GM23248 (cell line): ENCODE results near the gene CNN1. TPM values are rescaled to one million over a fixed set of nuclear protein-coding genes. Genes with fewer than 3 reads are reported as not detected.

Experiments
- DNase-seq: peaks from one replicate; pipeline ENCODE4 v3.0.0-alpha.2; 2015
- H2AFZ ChIP-seq: fragments of 200-600 bp; sonication (generic); 2 replicates; pipeline ENCODE4 v1.6.1; 2016; ENCODE audit warnings: antibody characterized with exemption
- H3F3A ChIP-seq: fragments of 200-600 bp; sonication (generic); 2 replicates; pipeline ENCODE4 v1.6.1; 2016; ENCODE audit warnings: mild to moderate bottlenecking, antibody characterized with exemption, mixed run types; ENCODE audit not compliant: insufficient read depth
- H3K27ac ChIP-seq: fragments of 200-600 bp; sonication (generic); 2 replicates; pipeline ENCODE4 v1.5.1; 2016; ENCODE audit warnings: mild to moderate bottlenecking
- H3K27me3 ChIP-seq: fragments of 200-600 bp; sonication (generic); replicated peaks from 2 replicates; pipeline ENCODE4 v1.6.1; 2016; ENCODE audit warnings: mild to moderate bottlenecking; ENCODE audit not compliant: insufficient read depth
- H3K36me3 ChIP-seq: fragments of 200-600 bp; sonication (generic); 2 replicates; pipeline ENCODE4 v1.6.1; 2016; ENCODE audit warnings: low read depth, mild to moderate bottlenecking
- H3K4me1 ChIP-seq: fragments of 200-600 bp; sonication (generic); 2 replicates; pipeline ENCODE4 v1.6.1; 2016; ENCODE audit warnings: mild to moderate bottlenecking; ENCODE audit not compliant: insufficient read depth
- H3K4me2 ChIP-seq: fragments of 200-600 bp; sonication (generic); one replicate; pipeline ENCODE4 v1.6.1; 2016; ENCODE audit warnings: mild to moderate bottlenecking; ENCODE audit not compliant: unreplicated experiment
- H3K4me3 ChIP-seq: fragments of 200-600 bp; sonication (generic); 2 replicates; pipeline ENCODE4 v1.5.1; 2016; ENCODE audit warnings: mild to moderate bottlenecking
- H3K79me2 ChIP-seq: fragments of 200-600 bp; sonication (generic); 2 replicates; pipeline ENCODE4 v1.6.1; 2016; ENCODE audit warnings: mild to moderate bottlenecking; ENCODE audit not compliant: insufficient read depth
- H3K9ac ChIP-seq: fragments of 200-600 bp; sonication (generic); 2 replicates; pipeline ENCODE4 v1.6.1; 2016; ENCODE audit warnings: mild to moderate bottlenecking
- H3K9me2 ChIP-seq: fragments of 200-600 bp; sonication (generic); 2 replicates; pipeline ENCODE4 v1.6.1; 2016; ENCODE audit warnings: mixed run types, mild to moderate bottlenecking, moderate library complexity; ENCODE audit not compliant: insufficient read depth
- H3K9me3 ChIP-seq: fragments of 200-600 bp; sonication (generic); one replicate; pipeline ENCODE4 v1.6.1; 2017; ENCODE audit warnings: low read depth
- H4K20me1 ChIP-seq: fragments of 200-600 bp; sonication (generic); 2 replicates; pipeline ENCODE4 v1.6.0; 2016; ENCODE audit not compliant: insufficient read depth
- EZH2 ChIP-seq: fragments of 200-600 bp; sonication (generic); IDR thresholded peaks from 2 replicates; pipeline ENCODE4 v1.6.1; 2018; ENCODE audit warnings: antibody characterized with exemption, mild to moderate bottlenecking; ENCODE audit not compliant: insufficient read depth, poor library complexity, severe bottlenecking
- EZH2phosphoT487 ChIP-seq: fragments of 200-600 bp; sonication (generic); IDR thresholded peaks from 2 replicates; pipeline ENCODE4 v1.6.1; 2018; ENCODE audit warnings: antibody characterized with exemption, moderate library complexity, mild to moderate bottlenecking, low read depth; ENCODE audit not compliant: insufficient read depth
- WGBS, 2 experiments: methylation state at CpG; one replicate each; pipeline ENCODE4 v1.1.6; 2015 to 2017; ENCODE audit warnings: low lambda C conversion rate in 2 of 2, low coverage in 1 of 2; ENCODE audit errors: missing lambda C conversion rate in 2 of 2; 5-methylcytosine and 5-hydroxymethylcytosine counted together
- in situ Hi-C: fragments of 300-500 bp; cut with MboI; formaldehyde crosslinking; loops from 2 replicates; pipeline ENCODE4 v1.15.0; 2020
- polyA plus RNA-seq: library from polyadenylated mRNA; unstranded; fragments of >200 nt; fragmentation: Nextera tagmentation; extraction: Ambion mirVana; gene quantifications from 2 replicates; pipeline ENCODE4 v1.2.1, GENCODE V29; 2016
- total RNA-seq: library from RNA; depleted of rRNA; stranded (reverse); fragments of >200 nt; shearing (Covaris generic); gene quantifications from 2 replicates; pipeline ENCODE4 v1.2.3, GENCODE V29; 2014

CNN1 gene
- total and polyA plus RNA-seq, 2 experiments from 2014 or later: 27.1 to 44.5 TPM

- in situ Hi-C loops: no loop called here
- H3K9me3 ChIP-seq: no peaks in the 10 kb centered on the region
- no peak for DNase-seq
- H3F3A ChIP-seq: no peaks in the 10 kb centered on the region
- H2AFZ ChIP-seq: no peak overlapping the region
- H3K4me1 ChIP-seq: no peaks in the 10 kb centered on the region
- no peak overlapping the region for H3K27ac ChIP-seq
- TF ChIP-seq EZH2 (no peak), EZH2phosphoT487 (no peak)
- H4K20me1 ChIP-seq: no peaks in the 10 kb centered on the region
- no peak overlapping the region for H3K4me2 ChIP-seq
- H3K9me2 ChIP-seq: no peaks in the 10 kb centered on the region
- H3K4me3 ChIP-seq: no peak overlapping the region
- no peak overlapping the region for H3K9ac ChIP-seq
- no peaks in the 10 kb centered on the region for H3K27me3 ChIP-seq
- no peaks in the 10 kb centered on the region for H3K79me2 ChIP-seq
- H3K36me3 ChIP-seq: no peaks in the 10 kb centered on the region
- WGBS, 2 experiments: 84 to 93% methylated on average over 9 of the region's 9 CpGs
Measured at GRCh38 chr19:11519138-11519537, 19.5 kb upstream of the CNN1 start.

- peak within 1 kb of the TSS; percentile 86 for H3K27ac ChIP-seq
- H3K9me2 ChIP-seq: no peaks in the 10 kb centered on the region
- TF ChIP-seq EZH2 (no peak), EZH2phosphoT487 (no peak)
- H4K20me1 ChIP-seq: no peaks in the 10 kb centered on the region
- H3K79me2 ChIP-seq: peaks cover 24% of the 10 kb centered on the region
- H3K9ac ChIP-seq: peak within 1 kb of the TSS; percentile 80
- WGBS, 2 experiments: 0 to 2% methylated on average over 45 to 47 of the region's 47 CpGs
- no peaks in the 10 kb centered on the region for H3K9me3 ChIP-seq
- DNase-seq: peak; percentile 100
- in situ Hi-C loops: no loop called here
- peaks cover 5% of the 10 kb centered on the region; the same call in 1 of the 2 replicates for H3F3A ChIP-seq
- H3K4me2 ChIP-seq: peak within 1 kb of the TSS; percentile 85
- peaks cover 15% of the 10 kb centered on the region for H3K4me1 ChIP-seq
- peak within 1 kb of the TSS; percentile 91 for H3K4me3 ChIP-seq
- H2AFZ ChIP-seq: peak within 1 kb of the TSS; percentile 84
- H3K27me3 ChIP-seq: no peaks in the 10 kb centered on the region
- no peaks in the 10 kb centered on the region for H3K36me3 ChIP-seq
Measured at GRCh38 chr19:11528551-11529341, 9.9 kb upstream of the CNN1 start, which contains the start of gene ECSIT. ECSIT (minus strand) TSS chr19:11529134; CDS start chr19:11519170, 9,964 bp downstream.

DNA sequence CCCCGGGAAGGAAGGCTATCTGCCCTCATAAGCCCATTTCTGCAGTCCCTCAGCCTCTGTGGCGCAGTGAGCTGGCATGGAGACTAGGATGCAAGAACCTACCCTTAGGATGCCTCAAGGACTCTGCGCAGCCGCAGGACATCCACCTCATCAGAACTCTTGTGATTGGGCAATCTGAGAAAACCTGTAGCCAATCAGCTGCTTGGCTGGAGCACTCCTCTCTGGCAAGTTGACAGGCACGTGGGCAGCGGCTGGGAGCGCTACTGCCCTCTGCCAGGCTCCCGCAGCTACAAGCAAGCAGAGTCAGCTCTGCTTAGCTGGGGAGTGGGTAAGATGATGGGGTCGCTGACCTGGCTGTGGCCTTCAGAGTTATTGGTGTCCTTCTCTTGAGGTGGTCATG, 8.2 kb upstream of the CNN1 start:
- Histone ChIP-seq H3F3A (peaks cover 13% of the 10 kb centered on the region; the same call in 1 of the 2 replicates), H3K36me3 (no peaks in the 10 kb centered on the region), H3K9me2 (no peaks in the 10 kb centered on the region), H3K9ac (no peak overlapping the region), H3K4me2 (no peak overlapping the region), H3K27me3 (no peaks in the 10 kb centered on the region), H2AFZ (no peak overlapping the region), H3K4me3 (no peak overlapping the region), H4K20me1 (no peaks in the 10 kb centered on the region), H3K79me2 (peaks cover 20% of the 10 kb centered on the region), H3K27ac (no peak overlapping the region), H3K4me1 (peaks cover 17% of the 10 kb centered on the region), H3K9me3 (no peaks in the 10 kb centered on the region)
- WGBS, 2 experiments: 11 to 13% methylated on average over 9 of the region's 9 CpGs
- TF ChIP-seq EZH2: no peak
- no peak for TF ChIP-seq EZH2phosphoT487
- in situ Hi-C loops: no loop called here
- DNase-seq: peak; percentile 81

GRCh38 chr19:11534538-11534937, 4.1 kb upstream of the CNN1 start:
- H3K79me2 ChIP-seq: no peaks in the 10 kb centered on the region
- 92 to 96% methylated on average over 1 of the region's 1 CpG for WGBS, 2 experiments
- in situ Hi-C loops: no loop called here
- no peak overlapping the region for H3K9ac ChIP-seq
- no peak for DNase-seq
- H3K27me3 ChIP-seq: no peaks in the 10 kb centered on the region
- H3K4me1 ChIP-seq: peaks cover 24% of the 10 kb centered on the region
- H3K4me3 ChIP-seq: no peak overlapping the region
- TF ChIP-seq EZH2: no peak
- no peak for TF ChIP-seq EZH2phosphoT487
- no peaks in the 10 kb centered on the region for H4K20me1 ChIP-seq
- no peak overlapping the region for H3K27ac ChIP-seq
- H3K9me2 ChIP-seq: no peaks in the 10 kb centered on the region
- H3K9me3 ChIP-seq: no peaks in the 10 kb centered on the region
- no peak overlapping the region for H2AFZ ChIP-seq
- H3K4me2 ChIP-seq: no peak overlapping the region
- peaks cover 13% of the 10 kb centered on the region; the same call in 1 of the 2 replicates for H3F3A ChIP-seq
- H3K36me3 ChIP-seq: no peaks in the 10 kb centered on the region
